Activated CD4-positive, alpha-beta T cell treated with anti-CD3 and anti-CD28 coated beads, Interleukin-2, amount 10 ng/mL, durations not matched to agents 7 days and 5 days (primary cell): ENCODE measurements around the gene HAL. TPM values are rescaled to one million over a fixed set of nuclear protein-coding genes. Genes with fewer than 3 reads are reported as not detected.

Experiments
- CTCF ChIA-PET: fragments of 350-600 bp; sonication (Branson Sonifier 250); formaldehyde crosslinking; loops from one replicate; lab custom pipeline; 2021; ENCODE audit warnings: antibody characterized with exemption; lab: Charles Lee
- POLR2A ChIA-PET: fragments of 350-600 bp; sonication (Branson Sonifier 250); formaldehyde crosslinking; loops from one replicate; lab custom pipeline; 2021; ENCODE audit warnings: antibody characterized with exemption; lab: Charles Lee
- DNase-seq: peaks from one replicate; pipeline ENCODE4 v3.0.0-alpha.2; 2020
- H3K27ac Mint-ChIP-seq: one replicate; pipeline ENCODE4 v1.8.0; 2021; ENCODE audit warnings: mild to moderate bottlenecking, moderate library complexity, mixed read lengths
- H3K27me3 Mint-ChIP-seq: one replicate; pipeline ENCODE4 v1.8.0; 2021; ENCODE audit warnings: mixed read lengths
- H3K36me3 Mint-ChIP-seq: one replicate; pipeline ENCODE4 v1.8.0; 2021; ENCODE audit warnings: low read depth, mixed read lengths
- H3K4me1 Mint-ChIP-seq: one replicate; pipeline ENCODE4 v1.8.0; 2021; ENCODE audit warnings: mixed read lengths
- H3K4me3 Mint-ChIP-seq: one replicate; pipeline ENCODE4 v1.8.0; 2021; ENCODE audit warnings: mild to moderate bottlenecking, moderate library complexity, mixed read lengths
- H3K9me3 Mint-ChIP-seq: one replicate; pipeline ENCODE4 v1.8.0; 2021; ENCODE audit warnings: mixed read lengths
- total RNA-seq, 2 experiments: library from RNA; stranded (reverse); gene quantifications; one replicate each; pipeline ENCODE4 v1.2.3, GENCODE V29; 2021

HAL gene
- total RNA-seq, 2 experiments from 2014 or later, result 0.44 to 0.69 TPM

DNA sequence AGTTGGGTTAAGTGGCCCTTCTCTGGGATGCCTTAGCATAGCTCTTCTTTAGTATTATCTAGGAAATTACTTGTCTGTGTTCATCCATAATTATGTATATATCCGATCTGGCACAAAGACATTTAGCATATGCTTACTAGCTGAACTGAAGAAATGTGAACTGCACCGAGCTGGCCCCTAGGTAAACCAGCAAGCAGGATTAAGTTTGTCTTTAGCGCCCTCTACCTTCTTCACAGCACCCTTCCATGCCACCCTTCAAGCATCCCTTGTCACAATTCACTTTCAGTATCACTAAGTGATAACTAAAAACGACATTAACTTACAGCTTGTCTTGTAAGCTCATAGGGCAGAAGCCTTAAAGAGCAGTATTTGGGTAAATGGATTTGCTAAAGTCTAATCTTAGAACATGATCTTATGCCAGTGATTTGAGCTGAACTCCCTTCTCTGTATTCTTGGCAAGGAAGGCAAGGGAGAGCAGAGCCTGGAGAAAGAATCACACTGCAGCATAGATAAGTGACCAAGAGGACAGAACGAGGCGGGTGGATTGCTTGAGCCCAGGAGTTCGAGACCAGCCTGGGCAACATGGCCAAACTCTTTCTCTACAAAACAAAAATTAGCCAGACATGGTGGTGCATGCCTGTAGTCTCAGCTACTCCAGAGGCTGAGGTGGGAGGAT lies 2.6 kb upstream of the HAL start:
- H3K27me3 Mint-ChIP-seq, result no peaks in the 10 kb centered on the region
- H3K4me3 Mint-ChIP-seq, result no peak overlapping the region
- ChIA-PET POLR2A (no interaction called here), CTCF (interaction anchor here (0.6 to 2.2 kb wide), 25 partner anchors 9 to 518 kb away, joined by 3 to 15 read pairs (median 4); partner anchors contain the start of genes AMDHD1 and CCDC38)
- peaks cover 3% of the 10 kb centered on the region for H3K36me3 Mint-ChIP-seq
- DNase-seq, result peak; percentile 71
- H3K4me1 Mint-ChIP-seq, result peaks cover 11% of the 10 kb centered on the region
- no peak overlapping the region for H3K27ac Mint-ChIP-seq
- H3K9me3 Mint-ChIP-seq, result no peaks in the 10 kb centered on the region

DNA sequence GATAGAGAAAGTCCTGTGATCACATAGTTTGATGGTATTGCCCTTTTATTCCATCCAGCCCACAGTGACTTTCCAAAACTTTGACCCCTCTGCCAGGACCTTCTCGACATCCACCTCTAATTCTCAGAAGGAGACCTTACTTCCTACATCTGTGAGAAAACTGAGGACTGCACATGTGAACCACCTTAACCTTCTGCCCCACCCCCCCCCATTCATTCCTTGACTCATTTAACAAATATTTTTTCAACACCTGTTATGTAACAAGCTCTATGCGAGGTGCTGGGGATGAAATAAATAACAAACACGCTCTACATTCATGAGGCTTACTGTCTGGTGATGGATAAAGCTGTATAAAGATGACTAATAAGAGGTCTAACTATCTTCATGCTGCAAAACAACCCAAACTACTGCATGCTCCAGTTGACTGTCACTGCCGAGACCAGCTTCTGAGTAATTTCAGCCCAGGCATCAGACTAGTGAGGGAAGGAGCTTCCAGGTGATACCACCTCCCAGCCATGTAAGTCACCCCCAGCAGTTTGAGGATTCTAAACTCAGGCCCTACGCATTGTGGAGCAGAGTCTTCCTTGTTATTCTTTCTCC lies 1.9 kb upstream of the HAL start:
- peaks cover 3% of the 10 kb centered on the region for H3K36me3 Mint-ChIP-seq
- no peak for DNase-seq
- H3K27ac Mint-ChIP-seq, result no peak overlapping the region
- ChIA-PET CTCF (interaction anchor here (0.6 to 2.2 kb wide), 20 partner anchors 8 to 519 kb away, joined by 3 to 15 read pairs (median 4); partner anchors contain the start of genes AMDHD1 and CCDC38), POLR2A (no interaction called here)
- no peaks in the 10 kb centered on the region for H3K9me3 Mint-ChIP-seq
- H3K4me3 Mint-ChIP-seq, result no peak overlapping the region
- peaks cover 11% of the 10 kb centered on the region for H3K4me1 Mint-ChIP-seq
- no peaks in the 10 kb centered on the region for H3K27me3 Mint-ChIP-seq

GRCh38 chr12:95997276-95997675 lies 1.1 kb upstream of the HAL start:
- no peak for DNase-seq
- H3K9me3 Mint-ChIP-seq, result no peaks in the 10 kb centered on the region
- POLR2A ChIA-PET, result no interaction called here
- CTCF ChIA-PET, result interaction anchor here (2.0 kb wide), 1 partner anchor 55 kb away, joined by 12 read pairs; the partner anchor contains the start of genes AMDHD1 and CCDC38
- H3K36me3 Mint-ChIP-seq, result no peaks in the 10 kb centered on the region
- no peak overlapping the region for H3K27ac Mint-ChIP-seq
- H3K4me3 Mint-ChIP-seq, result no peak overlapping the region
- H3K27me3 Mint-ChIP-seq, result no peaks in the 10 kb centered on the region
- peaks cover 11% of the 10 kb centered on the region for H3K4me1 Mint-ChIP-seq

- POLR2A ChIA-PET, result no interaction called here
- H3K27ac Mint-ChIP-seq, result no peak overlapping the region
Measured at GRCh38 chr12:95995238-95996031, 709 bp downstream of the HAL start.

DNA sequence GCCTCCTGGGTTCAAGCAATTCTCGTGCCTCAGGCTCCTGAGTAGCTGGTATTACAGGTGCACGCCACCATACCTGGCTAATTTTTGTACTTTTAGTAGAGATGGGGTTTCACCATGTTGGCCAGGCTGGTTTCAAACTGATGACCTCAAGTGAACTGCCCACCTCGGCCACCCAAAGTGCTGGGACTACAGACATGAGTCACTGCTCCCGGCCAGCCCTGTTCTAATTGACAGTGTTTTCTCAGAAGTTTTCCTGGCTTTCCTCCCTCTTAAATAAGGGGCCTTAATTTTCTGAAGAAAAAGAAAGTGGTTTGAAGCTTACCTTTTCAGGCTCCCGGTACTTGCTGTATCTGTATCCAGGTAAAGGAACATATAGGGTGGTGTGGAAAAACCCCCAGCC lies 1.7 kb downstream of the HAL start:
- ChIA-PET POLR2A (no interaction called here), CTCF (interaction anchor here (1.2 kb wide), 1 partner anchor 38 kb away, joined by 3 read pairs; no protein-coding TSS in a partner anchor)
- no peaks in the 10 kb centered on the region for H3K36me3 Mint-ChIP-seq
- no peaks in the 10 kb centered on the region for H3K27me3 Mint-ChIP-seq
- H3K4me1 Mint-ChIP-seq, result peaks cover 11% of the 10 kb centered on the region
- DNase-seq, result no peak
- H3K4me3 Mint-ChIP-seq, result no peak overlapping the region
- no peak overlapping the region for H3K27ac Mint-ChIP-seq
- H3K9me3 Mint-ChIP-seq, result no peaks in the 10 kb centered on the region

More at GRCh38 chr12:95995238-95996031, 709 bp downstream of the HAL start:
- Mint-ChIP-seq H3K9me3 (no peaks in the 10 kb centered on the region), H3K27me3 (no peaks in the 10 kb centered on the region), H3K36me3 (no peaks in the 10 kb centered on the region), H3K4me3 (no peak overlapping the region), H3K4me1 (peaks cover 11% of the 10 kb centered on the region)
- no peak for DNase-seq
- CTCF ChIA-PET, result interaction anchor here (1.2 kb wide), 1 partner anchor 37 kb away, joined by 3 read pairs; no protein-coding TSS in a partner anchor

- DNase-seq, result no peak
- Mint-ChIP-seq H3K27me3 (no peaks in the 10 kb centered on the region), H3K4me3 (no peak overlapping the region), H3K9me3 (no peaks in the 10 kb centered on the region), H3K4me1 (peaks cover 10% of the 10 kb centered on the region), H3K36me3 (no peaks in the 10 kb centered on the region), H3K27ac (no peak overlapping the region)
- POLR2A ChIA-PET, result no interaction called here
- CTCF ChIA-PET, result interaction anchor here (1.2 kb wide), 1 partner anchor 39 kb away, joined by 3 read pairs; no protein-coding TSS in a partner anchor
Measured at GRCh38 chr12:95993907-95994306, 2.2 kb downstream of the HAL start.

DNA sequence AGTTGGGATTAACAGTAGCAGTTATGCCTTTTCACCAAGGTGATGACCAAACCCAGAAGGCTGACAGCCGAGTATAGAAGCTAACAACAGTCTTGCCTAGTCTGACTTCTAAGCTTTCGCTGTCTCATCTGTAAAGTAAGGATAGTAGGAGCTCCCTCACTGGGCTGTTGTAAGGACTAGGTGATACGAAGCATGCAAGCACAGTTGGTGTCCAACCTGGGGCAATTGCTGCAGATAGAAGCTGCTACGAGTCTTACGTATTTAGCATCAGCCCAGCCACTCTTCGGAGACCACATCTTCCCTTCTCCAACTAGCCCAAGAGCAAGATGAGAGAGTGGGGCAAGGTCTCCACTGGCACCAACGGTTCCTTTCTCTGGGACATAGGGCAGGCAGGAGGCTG lies 6.0 kb downstream of the HAL start:
- POLR2A ChIA-PET, result no interaction called here

GRCh38 chr12:95989504-95990123 lies 6.5 kb downstream of the HAL start:
- ChIA-PET CTCF (interaction anchor here (1.1 to 1.9 kb wide), 3 partner anchors 9 to 46 kb away, joined by 3 to 14 read pairs (median 4); no protein-coding TSS in a partner anchor), POLR2A (no interaction called here)
- H3K9me3 Mint-ChIP-seq, result no peaks in the 10 kb centered on the region
- H3K27me3 Mint-ChIP-seq, result no peaks in the 10 kb centered on the region
- no peaks in the 10 kb centered on the region for H3K4me1 Mint-ChIP-seq
- H3K4me3 Mint-ChIP-seq, result no peak overlapping the region
- DNase-seq, result no peak
- no peak overlapping the region for H3K27ac Mint-ChIP-seq
- no peaks in the 10 kb centered on the region for H3K36me3 Mint-ChIP-seq

More for the DNA sequence above, 6.0 kb downstream of the HAL start:
- CTCF ChIA-PET, result interaction anchor here (1.3 to 1.9 kb wide), 2 partner anchors 8 to 46 kb away, joined by 3 to 14 read pairs; no protein-coding TSS in a partner anchor
- no peak for DNase-seq
- no peaks in the 10 kb centered on the region for H3K4me1 Mint-ChIP-seq
- no peaks in the 10 kb centered on the region for H3K36me3 Mint-ChIP-seq
- H3K27me3 Mint-ChIP-seq, result no peaks in the 10 kb centered on the region
- no peak overlapping the region for H3K4me3 Mint-ChIP-seq
- H3K27ac Mint-ChIP-seq, result no peak overlapping the region
- H3K9me3 Mint-ChIP-seq, result no peaks in the 10 kb centered on the region

- Mint-ChIP-seq H3K4me3 (no peak overlapping the region), H3K27ac (no peak overlapping the region), H3K9me3 (no peaks in the 10 kb centered on the region), H3K27me3 (no peaks in the 10 kb centered on the region), H3K36me3 (no peaks in the 10 kb centered on the region), H3K4me1 (no peaks in the 10 kb centered on the region)
- POLR2A ChIA-PET, result no interaction called here
- CTCF ChIA-PET, result interaction anchor here (1.1 to 1.9 kb wide), 3 partner anchors 10 to 45 kb away, joined by 3 to 14 read pairs (median 4); no protein-coding TSS in a partner anchor
- DNase-seq, result no peak
Measured at GRCh38 chr12:95988506-95989275, 7.5 kb downstream of the HAL start.

DNA sequence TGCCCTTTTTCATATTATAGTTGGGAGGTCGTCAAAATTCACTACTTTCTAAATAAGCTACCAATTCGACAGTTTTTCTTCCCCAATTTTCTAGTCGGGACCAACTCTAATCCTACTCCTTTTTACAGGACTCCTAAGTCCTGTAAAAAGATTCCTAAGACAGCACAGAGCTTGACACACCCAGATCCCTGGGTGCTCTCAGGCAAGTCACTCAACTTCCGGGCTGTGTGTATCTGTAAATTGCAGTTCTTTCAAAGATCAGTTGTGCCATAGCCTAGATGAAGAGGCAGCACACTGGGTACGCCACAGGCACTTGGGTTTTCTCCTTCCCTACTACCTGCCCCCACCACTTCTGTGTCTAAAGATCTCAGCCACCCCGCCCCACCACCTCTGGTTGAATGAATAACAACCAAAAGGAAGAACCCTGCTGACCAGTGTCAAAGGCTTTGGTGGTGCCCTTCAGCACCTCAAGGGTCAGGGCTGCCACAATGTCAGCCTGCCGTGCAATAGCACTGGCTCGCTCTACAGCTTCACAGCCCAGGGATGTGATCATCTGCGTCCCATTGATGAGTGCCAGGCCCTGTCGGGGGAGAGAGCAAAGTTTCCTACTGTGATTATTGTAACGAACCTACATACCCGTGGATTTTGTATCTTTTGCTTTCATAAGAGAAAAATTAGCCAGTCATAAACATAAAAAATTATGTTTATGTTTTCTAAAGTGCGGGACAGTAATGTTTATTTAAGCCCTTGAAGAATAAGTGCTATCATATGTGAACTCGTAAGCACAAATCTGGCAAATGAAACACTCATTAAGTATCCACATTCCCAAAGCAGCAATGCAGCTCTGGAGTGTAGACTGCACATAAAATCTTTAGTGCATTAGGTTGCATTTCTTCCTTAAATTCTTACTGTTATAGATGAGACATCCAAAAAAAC lies 9.2 kb downstream of the HAL start:
- no peak overlapping the region for H3K27ac Mint-ChIP-seq
- no peak for DNase-seq
- no peaks in the 10 kb centered on the region for H3K4me1 Mint-ChIP-seq
- ChIA-PET POLR2A (no interaction called here), CTCF (interaction anchor here (0.6 to 1.1 kb wide), 2 partner anchors 12 to 89 kb away, joined by 3 to 4 read pairs; no protein-coding TSS in a partner anchor)
- H3K9me3 Mint-ChIP-seq, result no peaks in the 10 kb centered on the region
- H3K4me3 Mint-ChIP-seq, result no peak overlapping the region
- no peaks in the 10 kb centered on the region for H3K36me3 Mint-ChIP-seq
- H3K27me3 Mint-ChIP-seq, result no peaks in the 10 kb centered on the region

DNA sequence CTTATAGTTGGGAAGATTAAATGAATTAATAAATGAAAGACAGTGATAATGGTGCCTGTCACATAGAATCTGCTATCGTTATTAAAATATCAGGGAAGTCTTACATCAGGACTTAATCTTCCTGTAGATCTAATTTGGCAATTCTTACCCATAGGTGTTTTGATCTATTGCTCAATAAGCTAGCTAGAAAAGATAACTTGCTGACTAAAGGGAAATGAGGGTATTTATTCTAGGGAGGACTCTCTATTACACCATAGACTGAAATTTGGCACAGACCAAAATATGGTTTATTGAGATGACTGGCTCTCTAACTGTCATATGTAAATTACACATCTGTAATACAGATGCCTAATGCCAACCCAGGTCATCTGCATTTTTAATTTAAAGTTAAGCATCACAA lies 11.5 kb downstream of the HAL start:
- H3K4me3 Mint-ChIP-seq, result no peak overlapping the region
- H3K9me3 Mint-ChIP-seq, result no peaks in the 10 kb centered on the region
- CTCF ChIA-PET, result interaction anchor here (1.2 kb wide), 1 partner anchor 13 kb away, joined by 4 read pairs; no protein-coding TSS in a partner anchor
- H3K27ac Mint-ChIP-seq, result no peak overlapping the region
- POLR2A ChIA-PET, result no interaction called here
- no peaks in the 10 kb centered on the region for H3K4me1 Mint-ChIP-seq
- DNase-seq, result no peak
- H3K27me3 Mint-ChIP-seq, result no peaks in the 10 kb centered on the region
- H3K36me3 Mint-ChIP-seq, result no peaks in the 10 kb centered on the region
